Measurements from ENCODE around the gene ZP4.

GRCh38 chr1:237887542-237887941 lies 3.2 kb downstream of the ZP4 start:
- TF ChIP-seq REST (IDR thresholded peaks at IDR 0.05; ENCODE audit: insufficient read depth in 1 of 2, low read depth in 2 of 2, low read length in 2 of 2), result no peak
- no peak for TF ChIP-seq POLR2AphosphoS5 (IDR thresholded peaks at IDR 0.05; ENCODE audit: low read depth, low read length)

Measured in PFSK-1 (cell line).